Small intestine (tissue), 7 donors: ENCODE data around the gene NMNAT3. TPM values are rescaled to one million over a fixed set of nuclear protein-coding genes. Genes with fewer than 3 reads are reported as not detected.

Experiments
- DNase-seq, 2 donors: peaks; one replicate each; pipeline versions ENCODE4 v3.0.0 to v3.0.0-alpha.2; 2013
- FAIRE-seq: peaks from 2 replicates; lab custom pipeline; 2012; peaks lifted over from hg19 to GRCh38; lab: Jason Lieb, UNC
- H3K27ac ChIP-seq, 3 donors: one replicate each; pipeline ENCODE4 v1.5.1; 2013; ENCODE audit warnings: low read length in 2 of 3, mild to moderate bottlenecking in 2 of 3, control low read depth in 1 of 3, inconsistent platforms in 1 of 3, low read depth in 1 of 3, moderate library complexity in 1 of 3
- H3K27me3 ChIP-seq, 3 donors: one replicate each; pipeline ENCODE4 v1.6.1; 2013; ENCODE audit warnings: low read length in 3 of 3, inconsistent platforms in 1 of 3; ENCODE audit not compliant: control insufficient read depth in 3 of 3, insufficient read depth in 3 of 3
- H3K36me3 ChIP-seq, 3 donors: one replicate each; pipeline ENCODE4 v1.6.1; 2013; ENCODE audit warnings: low read length in 3 of 3, inconsistent platforms in 1 of 3, low read depth in 1 of 3, mild to moderate bottlenecking in 1 of 3, moderate library complexity in 1 of 3; ENCODE audit not compliant: control insufficient read depth in 3 of 3, insufficient read depth in 2 of 3
- H3K4me1 ChIP-seq, 3 donors: one replicate each; pipeline ENCODE4 v1.6.1; 2013; ENCODE audit warnings: low read length in 2 of 3, inconsistent platforms in 1 of 3, low read depth in 1 of 3, mild to moderate bottlenecking in 1 of 3, moderate library complexity in 1 of 3; ENCODE audit not compliant: control insufficient read depth in 3 of 3, insufficient read depth in 2 of 3
- H3K4me3 ChIP-seq, 3 donors: one replicate each; pipeline ENCODE4 v1.5.1; 2013; ENCODE audit warnings: low read length in 3 of 3, control low read depth in 1 of 3, inconsistent platforms in 1 of 3, low read depth in 1 of 3, mild to moderate bottlenecking in 1 of 3, moderate library complexity in 1 of 3
- H3K9me3 ChIP-seq, 2 donors: one replicate each; pipeline ENCODE4 v1.6.1; 2013; ENCODE audit warnings: low read depth in 1 of 2, low read length in 1 of 2; ENCODE audit not compliant: control insufficient read depth in 2 of 2, insufficient read depth in 1 of 2
- WGBS, 3 donors: extraction: QIAGEN DNeasy Blood & Tissue Kit; methylation state at CpG; one replicate each; pipeline ENCODE4 v1.1.7; 2013; 5-methylcytosine and 5-hydroxymethylcytosine counted together
- polyA plus RNA-seq, 4 donors: library from polyadenylated mRNA; stranded (reverse) in 3 of 4; unstranded in 1 of 4; fragments of 200-250 nt in 3 of 4; fragments of 120-200 nt in 1 of 4; gene quantifications; one replicate each; pipeline versions ENCODE4 v1.2.1 to v1.2.3, GENCODE V29; 2013
- donor health status: healthy with polysubstance abuse.
- donor health status: control.
- donor health status: control.
- donor health status: Bipolar disorder and iron deficiency.
- donor health status: healthy.

The NMNAT3 gene
- polyA plus RNA-seq, 4 donors: 2.5 to 16.3 (median 7.5) TPM

- WGBS, 3 donors: 93 to 97% (median 95%) methylated on average over 4 of the region's 4 CpGs
- no peak for FAIRE-seq
Observed at GRCh38 chr3:139514741-139515140, 163.0 kb downstream of the NMNAT3 start.

More at GRCh38 chr3:139514741-139515140, 163.0 kb downstream of the NMNAT3 start:
- Histone ChIP-seq H3K9me3 (peaks cover 0 to 1% of the 10 kb centered on the region in 2 donors), H3K27ac (no peak overlapping the region), H3K4me1 (peaks cover 0 to 6% (median 2%) of the 10 kb centered on the region in 3 donors), H3K36me3 (peaks cover 0 to 27% (median 0%) of the 10 kb centered on the region in 3 donors), H3K4me3 (no peak overlapping the region), H3K27me3 (no peaks in the 10 kb centered on the region)
- DNase-seq: no peak

Other genes starting within 250 kb of the NMNAT3 start
- gene RBP2, start 201.5 kb downstream of the NMNAT3 start, polyA plus RNA-seq: over 10,000 TPM in 1 of 4 donors, 1,000 to 10,000 TPM in 3; 1,530 to 12,637 (median 3,776) TPM
- gene RBP1, start 138.2 kb downstream of the NMNAT3 start, polyA plus RNA-seq: 10 to 100 TPM; 28.9 to 76.2 (median 41.2) TPM